GM08714 (cell line): Measurements from ENCODE around the gene STARD3.

Experiments
- H3K4me3 ChIP-seq: fragments of 200-500 bp; sonication (Bioruptor generic); 2 replicates; pipeline ENCODE4 v1.5.1; 2014; ENCODE audit warnings: mild to moderate bottlenecking, low read length, inconsistent platforms
- ZNF274 ChIP-seq: IDR thresholded peaks from 2 replicates; pipeline ENCODE4 v1.6.1; 2012; ENCODE audit warnings: mild to moderate bottlenecking, low read depth, low read length

STARD3 gene

GRCh38 chr17:39608142-39608981 lies 28.6 kb upstream of the STARD3 start:
- no peak for TF ChIP-seq ZNF274
- no peak overlapping the region for H3K4me3 ChIP-seq

- no peak overlapping the region for H3K4me3 ChIP-seq
- TF ChIP-seq ZNF274 = no peak
Measured at GRCh38 chr17:39609416-39610025, 27.4 kb upstream of the STARD3 start.

GRCh38 chr17:39611401-39612112 lies 25.4 kb upstream of the STARD3 start:
- no peak overlapping the region for H3K4me3 ChIP-seq
- no peak for TF ChIP-seq ZNF274

- no peak for TF ChIP-seq ZNF274
- no peak overlapping the region for H3K4me3 ChIP-seq
Measured at GRCh38 chr17:39612291-39612894, 24.6 kb upstream of the STARD3 start.

- TF ChIP-seq ZNF274 = no peak
- no peak overlapping the region for H3K4me3 ChIP-seq
Measured at GRCh38 chr17:39612935-39613464, 23.9 kb upstream of the STARD3 start.

GRCh38 chr17:39614545-39615157 lies 22.3 kb upstream of the STARD3 start:
- TF ChIP-seq ZNF274 = no peak

GRCh38 chr17:39615434-39615833 lies 21.5 kb upstream of the STARD3 start:
- H3K4me3 ChIP-seq = no peak overlapping the region
- TF ChIP-seq ZNF274 = no peak

More at GRCh38 chr17:39614545-39615157, 22.3 kb upstream of the STARD3 start:
- no peak overlapping the region for H3K4me3 ChIP-seq

GRCh38 chr17:39617100-39617445 lies 19.9 kb upstream of the STARD3 start:
- no peak for TF ChIP-seq ZNF274
- no peak overlapping the region for H3K4me3 ChIP-seq

- H3K4me3 ChIP-seq = peak overlapping the region; percentile 53
- TF ChIP-seq ZNF274 = no peak
Measured at GRCh38 chr17:39617446-39618245, 19.3 kb upstream of the STARD3 start.

GRCh38 chr17:39618246-39618913 lies 18.6 kb upstream of the STARD3 start:
- TF ChIP-seq ZNF274 = no peak
- peak overlapping the region; percentile 53 for H3K4me3 ChIP-seq

GRCh38 chr17:39618956-39619785 lies 17.8 kb upstream of the STARD3 start:
- TF ChIP-seq ZNF274 = no peak
- no peak overlapping the region for H3K4me3 ChIP-seq

GRCh38 chr17:39619786-39620101 lies 17.2 kb upstream of the STARD3 start:
- TF ChIP-seq ZNF274 = no peak
- H3K4me3 ChIP-seq = no peak overlapping the region
